GM21576 (cell line): ENCODE results near the gene KCNJ12.
"Not testable (repeated sequence)": the region's sequence is repeated elsewhere in the genome, so short reads cannot be mapped to it uniquely, and the experiment has no call there.

Source experiments
- ATAC-seq: cut with Tn5 transposase; IDR thresholded peaks from one replicate; pipeline ENCODE4 v1.9.1; 2021; ENCODE audit warnings: mild to moderate bottlenecking, moderate library complexity; ENCODE audit not compliant: unreplicated experiment

KCNJ12 gene

DNA sequence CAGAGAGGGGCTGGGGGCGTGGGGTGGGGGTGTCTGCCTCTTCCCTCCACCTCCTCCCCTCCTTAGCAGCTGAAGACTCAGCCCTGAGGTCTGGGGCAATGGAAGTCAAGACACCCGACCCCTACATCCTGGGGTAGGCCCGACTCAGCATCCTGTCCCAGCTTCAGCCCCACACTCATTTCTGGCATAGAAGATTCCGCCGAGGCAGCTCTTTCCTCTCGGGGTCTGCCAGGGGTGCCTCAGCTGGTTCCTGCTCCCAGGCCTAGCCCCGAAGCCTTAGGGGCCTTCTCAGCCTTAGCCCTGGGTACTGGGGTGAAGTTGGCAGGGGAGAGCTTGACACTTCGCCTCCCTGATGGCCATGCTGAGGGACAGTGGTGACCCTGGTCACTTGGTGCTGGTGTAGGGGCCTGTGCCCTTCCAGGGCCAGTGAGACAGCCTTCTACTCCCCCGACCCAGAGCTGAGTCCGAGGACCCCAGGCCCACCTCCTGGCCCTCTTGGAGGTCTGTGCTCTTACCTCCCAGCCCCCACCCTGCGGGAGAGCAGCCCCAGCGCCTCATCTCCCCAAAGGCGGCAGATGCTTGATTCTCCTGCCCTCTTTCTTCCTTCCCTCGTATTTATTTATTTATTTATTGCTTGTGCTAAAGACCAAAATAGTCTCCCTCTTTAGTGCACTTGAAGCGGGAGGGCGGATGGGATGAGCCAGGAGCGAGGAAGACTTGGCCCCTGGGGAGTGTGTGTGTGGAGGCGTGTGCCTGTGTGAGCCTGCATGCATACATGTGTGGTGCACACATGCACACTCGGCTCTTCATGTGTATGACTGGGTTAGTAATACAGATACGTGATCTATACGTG lies 42.5 kb downstream of the KCNJ12 start:
- ATAC-seq, result no peak

DNA sequence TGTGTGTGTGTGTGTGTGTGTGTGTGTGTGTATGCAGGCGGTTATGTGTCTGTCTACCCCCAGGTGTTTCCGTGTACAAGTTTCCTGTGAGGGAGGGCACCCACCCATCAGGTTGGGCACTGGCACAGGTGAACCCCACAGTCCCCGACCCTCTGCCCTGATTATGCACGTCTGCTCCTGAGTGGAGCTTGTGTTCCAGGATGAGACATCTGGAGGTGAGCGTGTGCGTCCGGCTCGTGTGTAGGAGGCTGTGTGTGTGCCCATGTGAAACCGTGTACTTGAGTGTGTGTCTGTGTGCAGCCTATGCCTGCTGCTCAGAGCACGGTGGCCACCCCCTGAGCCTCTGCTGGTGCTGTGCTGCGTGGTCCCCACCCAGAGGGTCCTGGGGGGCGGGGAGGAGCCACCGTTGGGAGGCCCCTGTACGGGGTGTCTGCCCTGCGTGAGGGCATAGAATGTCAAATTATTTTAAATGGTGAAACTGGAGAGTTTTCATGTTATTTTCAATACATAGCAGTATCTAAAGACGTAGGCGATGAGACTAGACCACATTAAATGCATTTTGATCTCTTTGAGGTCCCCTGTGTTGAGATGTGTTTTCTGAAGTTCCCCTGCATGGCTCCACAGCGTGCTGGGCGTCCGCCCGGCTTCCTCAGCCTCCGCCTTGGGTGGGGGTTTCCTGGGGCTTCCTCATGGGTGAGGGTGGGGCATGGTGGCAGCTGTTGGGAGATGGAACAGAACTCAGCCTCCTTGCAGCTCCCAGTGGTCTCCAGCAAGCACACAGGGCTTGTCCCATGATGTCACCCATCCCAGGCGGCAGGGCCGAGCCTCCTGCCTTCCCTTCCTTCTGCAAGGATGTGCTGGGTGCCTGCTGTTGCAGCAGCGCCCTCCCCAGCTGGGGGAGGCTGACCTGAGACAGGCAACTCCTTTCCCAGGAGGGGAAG lies 43.4 kb downstream of the KCNJ12 start:
- ATAC-seq, result no peak

GRCh38 chr17:21420503-21421090 lies 44.4 kb downstream of the KCNJ12 start:
- ATAC-seq, result not testable (repeated sequence)

- ATAC-seq, result not testable (repeated sequence)
Measured at GRCh38 chr17:21421421-21422310, 45.5 kb downstream of the KCNJ12 start.

DNA sequence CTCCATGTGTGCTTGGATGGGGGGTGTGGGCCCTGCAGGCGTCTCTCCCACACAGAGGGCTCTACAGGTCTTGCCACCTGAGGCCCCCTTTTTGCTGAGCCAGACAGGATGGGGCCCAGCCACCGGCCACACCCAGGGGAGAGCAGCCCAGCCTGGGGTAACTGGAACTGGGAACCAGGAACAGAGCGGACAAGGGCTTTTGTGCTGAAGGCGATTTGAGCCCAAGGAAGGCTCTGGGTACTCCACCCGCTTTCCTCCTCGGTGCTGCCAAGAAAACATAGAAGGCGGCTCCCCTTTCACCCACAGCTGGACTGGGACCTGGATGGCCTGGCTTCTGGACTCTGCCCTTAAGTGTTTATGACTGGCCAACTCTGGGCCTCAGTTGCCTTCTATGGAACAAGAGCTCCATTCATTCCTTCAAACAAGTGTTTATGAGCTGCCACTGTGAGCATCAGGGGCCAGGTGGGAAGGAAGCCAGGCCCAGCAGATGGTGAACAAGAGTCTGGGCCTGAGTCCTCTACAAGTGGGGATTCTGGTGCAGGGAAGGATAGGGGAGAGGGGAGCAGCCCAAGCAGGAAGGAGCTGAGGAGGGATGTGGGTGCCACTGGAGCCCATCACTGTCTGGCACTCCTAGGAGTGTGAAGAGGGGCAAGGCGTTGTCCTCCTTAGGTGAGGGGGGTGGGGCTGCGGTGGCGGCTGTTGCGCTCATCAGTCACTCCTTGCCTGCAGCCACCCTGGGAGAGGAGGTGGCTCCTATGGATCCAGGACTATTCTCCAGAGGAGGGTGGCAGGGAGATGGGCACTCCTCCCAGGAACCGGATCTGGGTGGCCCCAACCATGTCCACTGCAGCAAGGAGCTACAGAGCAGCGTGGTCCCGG lies 46.4 kb downstream of the KCNJ12 start:
- not testable (repeated sequence) for ATAC-seq

DNA sequence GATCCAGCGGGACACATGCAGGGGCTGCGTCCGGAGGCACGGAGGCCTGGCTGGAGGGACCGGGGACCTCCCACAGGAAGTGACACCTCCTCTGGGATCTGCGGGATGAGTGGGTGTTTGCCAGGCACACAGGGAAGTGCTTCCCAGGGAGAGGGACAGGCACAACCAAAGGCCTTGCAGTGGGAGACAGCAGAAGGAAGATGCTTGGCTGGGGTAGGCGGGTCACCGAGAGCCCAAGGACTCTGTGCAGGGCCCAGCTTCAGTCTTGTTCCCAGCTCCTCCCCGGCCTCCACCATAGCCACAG lies 47.0 kb downstream of the KCNJ12 start:
- not testable (repeated sequence) for ATAC-seq

DNA sequence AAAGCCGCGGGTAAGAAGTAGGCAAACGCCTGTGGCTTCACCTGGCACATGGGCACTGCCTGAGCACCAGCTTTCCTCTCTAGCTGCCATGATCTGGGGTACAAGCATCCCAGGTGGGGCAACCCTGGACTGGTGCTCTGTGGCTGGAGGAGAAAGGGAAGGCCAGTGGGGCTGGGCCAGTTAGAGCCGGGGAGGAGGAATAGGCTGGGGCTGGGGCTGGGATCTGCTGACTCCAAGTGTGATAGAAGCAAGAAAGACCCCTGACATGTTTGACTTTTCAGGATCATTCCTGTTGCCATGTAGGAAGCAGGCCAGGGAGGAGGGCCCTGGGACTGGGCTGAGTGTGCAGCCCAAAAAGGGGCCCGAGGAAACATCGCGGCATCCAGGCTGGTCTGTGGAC lies 48.5 kb downstream of the KCNJ12 start:
- ATAC-seq, result not testable (repeated sequence)

GRCh38 chr17:21425321-21425720 lies 49.2 kb downstream of the KCNJ12 start:
- ATAC-seq, result no peak

DNA sequence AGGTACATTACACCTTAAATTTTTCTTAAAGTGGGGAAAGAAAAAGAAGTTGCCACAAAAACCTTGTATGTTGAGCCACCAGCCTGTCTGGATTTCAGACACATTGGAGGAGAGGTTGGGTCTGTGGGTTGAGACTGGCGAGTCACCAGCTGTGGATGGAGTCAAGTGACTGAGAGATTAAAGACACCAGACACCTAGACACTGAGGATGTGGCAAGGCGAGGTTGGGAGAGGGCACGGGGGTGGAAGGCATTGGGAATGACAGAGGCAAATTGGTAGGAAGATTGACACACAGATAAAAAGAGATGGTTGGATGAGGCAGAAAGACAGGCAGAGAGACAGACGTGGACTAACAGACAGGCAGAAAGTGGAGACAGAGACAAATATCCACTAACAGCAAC lies 49.6 kb downstream of the KCNJ12 start:
- ATAC-seq, result no peak

DNA sequence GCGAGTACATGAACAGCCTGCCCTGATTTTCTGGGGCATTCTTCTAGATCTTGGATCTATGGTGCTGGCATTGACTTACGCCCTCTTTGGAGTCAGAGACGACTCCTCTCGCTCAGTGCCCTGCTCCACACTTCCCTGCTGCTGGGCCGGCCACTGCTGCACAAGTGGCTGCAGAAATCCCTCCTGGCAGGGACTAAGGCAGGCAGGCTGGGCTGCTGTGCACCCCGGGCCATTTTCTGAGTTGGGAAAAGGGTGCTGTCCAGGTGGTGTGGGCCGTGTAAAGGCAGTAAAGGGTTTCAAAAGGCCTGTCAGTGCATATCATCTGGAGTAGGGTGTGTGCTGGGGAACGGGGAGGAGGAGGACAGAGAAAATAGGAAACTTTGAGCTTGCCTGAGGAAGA lies 50.1 kb downstream of the KCNJ12 start:
- not testable (repeated sequence) for ATAC-seq

DNA sequence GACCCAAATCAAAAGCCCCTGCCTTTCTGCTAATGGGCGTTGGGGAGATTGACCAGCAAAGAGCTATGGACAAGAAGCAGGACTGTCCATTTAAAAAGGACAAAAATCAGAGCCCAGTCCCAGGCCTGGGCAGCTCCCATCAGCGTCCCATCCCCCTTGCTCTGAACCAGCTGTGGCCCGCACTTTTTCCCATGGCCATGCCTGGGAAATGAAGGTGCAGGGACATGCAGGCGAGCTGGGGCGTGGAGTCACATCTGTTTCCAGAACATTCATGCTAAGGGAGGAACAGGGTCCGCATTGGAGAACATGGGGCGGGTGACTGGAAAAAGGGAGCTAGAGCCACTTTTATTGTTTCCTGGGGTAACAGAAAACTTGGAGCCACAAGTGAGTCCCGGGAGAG lies 50.7 kb downstream of the KCNJ12 start:
- not testable (repeated sequence) for ATAC-seq

- not testable (repeated sequence) for ATAC-seq
Measured at GRCh38 chr17:21427727-21428126, 51.6 kb downstream of the KCNJ12 start.

- ATAC-seq, result not testable (repeated sequence)
Measured at GRCh38 chr17:21428752-21429424, 52.7 kb downstream of the KCNJ12 start.

GRCh38 chr17:21429921-21430628 lies 53.9 kb downstream of the KCNJ12 start:
- not testable (repeated sequence) for ATAC-seq

- not testable (repeated sequence) for ATAC-seq
Measured at GRCh38 chr17:21433971-21434370, 57.8 kb downstream of the KCNJ12 start.

- not testable (repeated sequence) for ATAC-seq
Measured at GRCh38 chr17:21434976-21435375, 58.8 kb downstream of the KCNJ12 start.

DNA sequence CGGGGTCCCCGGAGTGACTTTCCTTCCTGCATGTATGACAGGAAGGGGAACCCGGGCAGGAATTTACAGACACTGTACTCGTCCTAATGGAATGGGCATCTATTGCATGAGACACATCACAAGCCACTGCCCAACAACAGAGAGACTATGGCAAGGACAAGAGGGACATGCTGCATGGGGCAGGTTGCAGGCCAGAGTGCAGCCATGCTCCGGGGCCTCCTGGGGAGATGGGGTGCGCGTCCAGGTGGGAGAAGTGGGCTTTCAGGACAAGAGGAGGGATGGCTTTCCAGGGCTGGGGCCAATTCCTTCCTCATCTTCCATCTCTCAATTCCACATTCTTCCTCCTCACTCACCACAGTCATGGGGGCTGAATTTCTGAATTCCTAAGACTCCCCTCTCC lies 60.3 kb downstream of the KCNJ12 start:
- not testable (repeated sequence) for ATAC-seq
